GM13977 (cell line): Measurements from ENCODE around the gene ZNF281.

Source experiments
- DNase-seq: peaks from one replicate; pipeline ENCODE4 v3.0.0; 2012; ENCODE audit warnings: low spot score
- CTCF ChIP-seq: IDR thresholded peaks from 2 replicates; pipeline ENCODE4 v1.5.1; 2012; ENCODE audit warnings: mild to moderate bottlenecking, control low read depth; ENCODE audit not compliant: insufficient read depth; ENCODE audit errors: extremely low read depth, missing control alignments
- in situ Hi-C: fragments of 300-500 bp; cut with MboI; formaldehyde crosslinking; loops from one replicate; pipeline ENCODE4 v1.12.0; 2022; ENCODE audit warnings: low sequenced_read_pairs, low pct_unique_long_range_greater_than_20kb, mixed read lengths, inconsistent platforms; ENCODE audit not compliant: unreplicated experiment

The ZNF281 gene

GRCh38 chr1:200381256-200381984, 28.4 kb downstream of the ZNF281 start:
- no peak for TF ChIP-seq CTCF
- in situ Hi-C loops, result no loop called here

GRCh38 chr1:200380589-200381021, 29.2 kb downstream of the ZNF281 start:
- TF ChIP-seq CTCF, result no peak
- in situ Hi-C loops, result no loop called here
- DNase-seq, result peak; percentile 50

More at GRCh38 chr1:200381256-200381984, 28.4 kb downstream of the ZNF281 start:
- DNase-seq, result no peak

GRCh38 chr1:200379940-200380588, 29.8 kb downstream of the ZNF281 start:
- in situ Hi-C loops, result no loop called here
- no peak for DNase-seq
- TF ChIP-seq CTCF, result no peak

GRCh38 chr1:200379432-200379757, 30.4 kb downstream of the ZNF281 start:
- in situ Hi-C loops, result no loop called here
- TF ChIP-seq CTCF, result no peak
- DNase-seq, result no peak

- no peak for TF ChIP-seq CTCF
- in situ Hi-C loops, result no loop called here
- no peak for DNase-seq
These were observed 31.7 kb downstream of the ZNF281 start for GRCh38 chr1:200378096-200378495.

- no peak for DNase-seq
- in situ Hi-C loops, result no loop called here
These were observed 33.3 kb downstream of the ZNF281 start for GRCh38 chr1:200376528-200376927.

More at GRCh38 chr1:200376528-200376927, 33.3 kb downstream of the ZNF281 start:
- no peak for TF ChIP-seq CTCF
